ENCODE data around the gene RIN1. TPM values are rescaled to one million over a fixed set of nuclear protein-coding genes. Genes with fewer than 3 reads are reported as not detected.
"Not testable (repeated sequence)": the region's sequence is repeated elsewhere in the genome, so short reads cannot be mapped to it uniquely, and the experiment has no call there.

RIN1 gene
- total RNA-seq, 1 experiment from 2014 or later: 5.4 TPM

GRCh38 chr11:66321606-66322005, 14.6 kb downstream of the RIN1 start:
- Histone ChIP-seq H3K4me2 (ENCODE audit: insufficient read depth, insufficient read length, low read length) (no peak overlapping the region), H2AFZ (ENCODE audit: low read length) (no peak overlapping the region), H3K9me3 (ENCODE audit: control insufficient read depth, low read depth, low read length) (no peaks in the 10 kb centered on the region), H3K27ac (ENCODE audit: insufficient read length, low read depth, low read length) (no peak overlapping the region), H4K91ac (ENCODE audit: insufficient read length, low read depth, low read length) (no peak overlapping the region), H3K9ac (ENCODE audit: extremely low read depth, insufficient read length, low read length) (no peak overlapping the region), H3K18ac (ENCODE audit: insufficient read length, low read depth, low read length) (no peak overlapping the region), H4K20me1 (ENCODE audit: control insufficient read depth, insufficient read depth, insufficient read length) (no peaks in the 10 kb centered on the region), H3K4ac (ENCODE audit: low read depth, low read length) (no peak overlapping the region), H2BK120ac (ENCODE audit: low read depth, low read length, poor library complexity, severe bottlenecking) (no peak overlapping the region), H3K27me3 (ENCODE audit: insufficient read depth, low read length) (no peaks in the 10 kb centered on the region), H4K5ac (ENCODE audit: insufficient read length, low read depth, low read length) (no peak overlapping the region), H2BK20ac (ENCODE audit: low read depth, low read length, poor library complexity, severe bottlenecking) (no peak overlapping the region), H3K14ac (ENCODE audit: insufficient read depth, low read length) (no peak overlapping the region), H2AK5ac (ENCODE audit: insufficient read length, low read length) (no peak overlapping the region), H3K23me2 (ENCODE audit: insufficient read length, low read depth, low read length, poor library complexity, severe bottlenecking) (no peaks in the 10 kb centered on the region), H3K56ac (ENCODE audit: insufficient read length, low read depth, low read length) (no peak overlapping the region), H2BK15ac (ENCODE audit: low read depth, low read length) (no peak overlapping the region), H3K4me1 (ENCODE audit: insufficient read depth, low read length) (peaks cover 2% of the 10 kb centered on the region; the same call in 1 of the 2 replicates), H3T11ph (ENCODE audit: low read length) (no peak overlapping the region), H2BK12ac (ENCODE audit: insufficient read length, low read depth, low read length) (no peak overlapping the region), H4K8ac (replicated peaks; ENCODE audit: insufficient read length, low read depth, low read length) (no peak overlapping the region), H3K79me1 (ENCODE audit: insufficient read depth, low read depth, low read length, poor library complexity, severe bottlenecking) (no peaks in the 10 kb centered on the region), H3K79me2 (ENCODE audit: insufficient read depth, low read length) (no peaks in the 10 kb centered on the region), H3K23ac (ENCODE audit: insufficient read length, low read depth, low read length) (no peak overlapping the region), H2BK5ac (ENCODE audit: insufficient read length, low read length) (no peak overlapping the region)
- H3K9me3 Mint-ChIP-seq: peaks cover 14 to 20% of the 10 kb centered on the region in 2 experiments
- DNase-seq: no peak
- H3K36me3 Mint-ChIP-seq (ENCODE audit: insufficient read depth in 1 of 3, low read depth in 3 of 3): peaks cover 8 to 18% (median 16%) of the 10 kb centered on the region in 3 experiments
- H3K4me1 Mint-ChIP-seq: peaks cover 21 to 32% of the 10 kb centered on the region in 2 experiments
- H3K27me3 Mint-ChIP-seq (ENCODE audit: low read depth): peaks cover 14% of the 10 kb centered on the region
- TF ChIP-seq, protein P1, sequence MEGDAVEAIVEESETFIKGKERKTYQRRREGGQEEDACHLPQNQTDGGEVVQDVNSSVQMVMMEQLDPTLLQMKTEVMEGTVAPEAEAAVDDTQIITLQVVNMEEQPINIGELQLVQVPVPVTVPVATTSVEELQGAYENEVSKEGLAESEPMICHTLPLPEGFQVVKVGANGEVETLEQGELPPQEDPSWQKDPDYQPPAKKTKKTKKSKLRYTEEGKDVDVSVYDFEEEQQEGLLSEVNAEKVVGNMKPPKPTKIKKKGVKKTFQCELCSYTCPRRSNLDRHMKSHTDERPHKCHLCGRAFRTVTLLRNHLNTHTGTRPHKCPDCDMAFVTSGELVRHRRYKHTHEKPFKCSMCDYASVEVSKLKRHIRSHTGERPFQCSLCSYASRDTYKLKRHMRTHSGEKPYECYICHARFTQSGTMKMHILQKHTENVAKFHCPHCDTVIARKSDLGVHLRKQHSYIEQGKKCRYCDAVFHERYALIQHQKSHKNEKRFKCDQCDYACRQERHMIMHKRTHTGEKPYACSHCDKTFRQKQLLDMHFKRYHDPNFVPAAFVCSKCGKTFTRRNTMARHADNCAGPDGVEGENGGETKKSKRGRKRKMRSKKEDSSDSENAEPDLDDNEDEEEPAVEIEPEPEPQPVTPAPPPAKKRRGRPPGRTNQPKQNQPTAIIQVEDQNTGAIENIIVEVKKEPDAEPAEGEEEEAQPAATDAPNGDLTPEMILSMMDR (conservative IDR thresholded peaks at IDR 0.05): no peak
- no peak overlapping the region for H3K4me3 Mint-ChIP-seq
- WGBS (ENCODE audit: extremely low coverage, insufficient read length, low lambda C conversion rate): no CpG with 5 or more reads among the region's 4 CpGs
- no peak overlapping the region for H3K27ac Mint-ChIP-seq

- Mint-ChIP-seq H3K4me1 (peaks cover 21 to 28% of the 10 kb centered on the region in 2 experiments), H3K27me3 (ENCODE audit: low read depth) (peaks cover 16% of the 10 kb centered on the region), H3K36me3 (ENCODE audit: insufficient read depth in 1 of 3, low read depth in 3 of 3) (peaks cover 8 to 18% (median 16%) of the 10 kb centered on the region in 3 experiments), H3K9me3 (peaks cover 14 to 20% of the 10 kb centered on the region in 2 experiments)
- not testable (repeated sequence) for H3K27ac Mint-ChIP-seq; H3K4me3 Mint-ChIP-seq; H2BK20ac ChIP-seq (ENCODE audit: low read depth, low read length, poor library complexity, severe bottlenecking); H2BK12ac ChIP-seq (ENCODE audit: insufficient read length, low read depth, low read length); H3K79me1 ChIP-seq (ENCODE audit: insufficient read depth, low read depth, low read length, poor library complexity, severe bottlenecking); H2BK120ac ChIP-seq (ENCODE audit: low read depth, low read length, poor library complexity, severe bottlenecking); H3K9ac ChIP-seq (ENCODE audit: extremely low read depth, insufficient read length, low read length); H3K56ac ChIP-seq (ENCODE audit: insufficient read length, low read depth, low read length); H3K27me3 ChIP-seq (ENCODE audit: insufficient read depth, low read length); H3T11ph ChIP-seq (ENCODE audit: low read length); H2BK5ac ChIP-seq (ENCODE audit: insufficient read length, low read length); H3K4me2 ChIP-seq (ENCODE audit: insufficient read depth, insufficient read length, low read length); H3K9me3 ChIP-seq (ENCODE audit: control insufficient read depth, low read depth, low read length); H3K79me2 ChIP-seq (ENCODE audit: insufficient read depth, low read length); H3K27ac ChIP-seq (ENCODE audit: insufficient read length, low read depth, low read length); H2BK15ac ChIP-seq (ENCODE audit: low read depth, low read length); H3K18ac ChIP-seq (ENCODE audit: insufficient read length, low read depth, low read length); H4K5ac ChIP-seq (ENCODE audit: insufficient read length, low read depth, low read length); DNase-seq; H4K20me1 ChIP-seq (ENCODE audit: control insufficient read depth, insufficient read depth, insufficient read length); H2AFZ ChIP-seq (ENCODE audit: low read length); H3K23me2 ChIP-seq (ENCODE audit: insufficient read length, low read depth, low read length, poor library complexity, severe bottlenecking); H3K4ac ChIP-seq (ENCODE audit: low read depth, low read length); H3K4me1 ChIP-seq (ENCODE audit: insufficient read depth, low read length); H4K8ac ChIP-seq (replicated peaks; ENCODE audit: insufficient read length, low read depth, low read length); H3K14ac ChIP-seq (ENCODE audit: insufficient read depth, low read length); H4K91ac ChIP-seq (ENCODE audit: insufficient read length, low read depth, low read length); H3K23ac ChIP-seq (ENCODE audit: insufficient read length, low read depth, low read length); H2AK5ac ChIP-seq (ENCODE audit: insufficient read length, low read length)
- WGBS (ENCODE audit: extremely low coverage, insufficient read length, low lambda C conversion rate): no CpG with 5 or more reads among the region's 6 CpGs
Observed at GRCh38 chr11:66320748-66321147, 15.5 kb downstream of the RIN1 start.

Data from H9 (cell line).